Lung (tissue), 12 donors: Measurements from ENCODE around the gene GNAO1. TPM values are rescaled to one million over a fixed set of nuclear protein-coding genes. Genes with fewer than 3 reads are reported as not detected.

Source experiments
- ATAC-seq: fragments of 200-7000 bp; cut with Tn5 transposase; one replicate; pipeline ENCODE4 v1.9.1; 2020; ENCODE audit warnings: moderate number of reproducible peaks; ENCODE audit not compliant: insufficient read depth, low FRiP score
- DNase-seq, 3 donors: peaks; one replicate each; pipeline ENCODE4 v3.0.0-alpha.2; 2013 to 2017
- H3K27ac ChIP-seq, 2 donors: one replicate each; pipeline ENCODE4 v1.5.1; 2013; ENCODE audit warnings: mild to moderate bottlenecking in 2 of 2, moderate library complexity in 2 of 2, control low read depth in 1 of 2, inconsistent platforms in 1 of 2, low read depth in 1 of 2, low read length in 1 of 2
- H3K27me3 ChIP-seq, 3 donors: one replicate each; pipeline ENCODE4 v1.5.1; 2013; ENCODE audit warnings: low read length in 2 of 3; ENCODE audit not compliant: control insufficient read depth in 3 of 3, insufficient read depth in 3 of 3
- H3K36me3 ChIP-seq, 4 donors: one replicate each; pipeline ENCODE4 v1.5.1; 2013; ENCODE audit warnings: low read length in 4 of 4, mild to moderate bottlenecking in 1 of 4, moderate library complexity in 1 of 4; ENCODE audit not compliant: control insufficient read depth in 4 of 4, insufficient read depth in 4 of 4
- H3K4me1 ChIP-seq, 5 donors: one replicate each; pipeline ENCODE4 v1.5.1; 2013; ENCODE audit warnings: low read length in 5 of 5, mild to moderate bottlenecking in 2 of 5, moderate library complexity in 1 of 5; ENCODE audit not compliant: control insufficient read depth in 5 of 5, insufficient read depth in 5 of 5
- H3K4me3 ChIP-seq: one replicate; pipeline ENCODE4 v1.5.1; 2013; ENCODE audit warnings: mild to moderate bottlenecking, control low read depth, moderate library complexity
- H3K9ac ChIP-seq, 2 donors: one replicate each; pipeline ENCODE4 v1.5.1; 2013; ENCODE audit warnings: low read length in 2 of 2, control low read depth in 1 of 2; ENCODE audit not compliant: insufficient read depth in 1 of 2
- H3K9me3 ChIP-seq, 4 donors: one replicate each; pipeline ENCODE4 v1.5.1; 2013; ENCODE audit warnings: low read length in 3 of 4, mild to moderate bottlenecking in 1 of 4, moderate library complexity in 1 of 4; ENCODE audit not compliant: control insufficient read depth in 4 of 4, insufficient read depth in 3 of 4
- WGBS, 2 donors: extraction: QIAGEN DNeasy Blood & Tissue Kit; methylation state at CpG; one replicate each; pipeline ENCODE4 v1.1.7; 2013; 5-methylcytosine and 5-hydroxymethylcytosine counted together
- polyA plus RNA-seq, 2 donors: library from polyadenylated mRNA; stranded (reverse); fragments of 200-250 nt; gene quantifications; one replicate each; pipeline ENCODE4 v1.2.1, GENCODE V29; 2013
- total RNA-seq, 2 donors: library from RNA; depleted of rRNA in 1 of 2; stranded (reverse); fragments of >200 nt in 1 of 2; gene quantifications; one replicate each; pipeline ENCODE4 v1.2.1, GENCODE V29; 2014 to 2021
- TF ChIP-seq, protein P1 (sequence below): IDR thresholded peaks from 2 replicates; pipeline ENCODE4 v1.5.1; 2012; ENCODE audit warnings: mild to moderate bottlenecking; ENCODE audit errors: control extremely low read depth, extremely low read depth
- donor health status: control.
- donor health status: control.
- donor health status: Bipolar disorder and iron deficiency.
- donor health status: healthy.
- donor health status: DM: yes; HTN: yes; CAD: no.

The GNAO1 gene
- total and polyA plus RNA-seq, 4 donors: 0.33 to 5.2 (median 0.76) TPM

DNA sequence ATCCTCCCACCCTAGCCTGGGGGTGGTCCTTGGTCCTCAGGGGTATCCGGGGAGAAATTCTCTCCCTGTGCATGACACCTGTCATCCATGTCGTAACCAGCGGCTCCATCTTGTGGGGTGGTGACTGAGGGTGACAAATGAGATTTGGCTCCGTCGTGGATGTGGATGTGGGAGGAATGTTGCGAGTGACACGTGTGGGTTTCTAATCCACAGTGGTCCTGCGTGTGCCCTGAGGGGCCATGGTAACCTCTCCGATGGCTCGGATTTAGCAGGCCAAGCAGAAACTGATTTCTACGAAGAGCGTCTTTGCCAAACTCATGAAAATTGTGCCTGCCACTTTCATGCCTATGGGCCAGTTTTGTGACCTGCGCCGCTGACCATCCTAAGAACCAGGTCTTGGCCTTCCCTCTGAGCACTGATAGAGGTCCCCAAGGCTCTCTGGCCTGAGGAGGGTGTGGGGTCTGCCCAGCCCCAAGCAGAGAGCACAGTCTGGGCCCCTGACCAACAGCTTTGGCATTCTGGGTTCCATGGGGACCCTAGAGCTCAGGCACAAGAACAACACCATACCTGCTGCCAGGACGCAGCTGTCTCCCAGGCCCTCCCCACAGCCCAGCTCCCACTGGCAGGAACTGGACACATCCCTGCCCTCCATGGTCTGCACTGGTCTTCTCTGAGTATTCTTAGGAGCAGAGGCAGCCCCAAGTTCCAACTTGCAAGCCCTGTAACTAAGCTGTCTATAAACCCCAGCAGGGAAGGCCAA lies 155.0 kb downstream of the GNAO1 start:
- Histone ChIP-seq H3K9ac (no peak overlapping the region), H3K9me3 (no peaks in the 10 kb centered on the region), H3K27me3 (peaks cover 0 to 3% (median 0%) of the 10 kb centered on the region in 3 donors), H3K36me3 (peaks cover 0 to 15% (median 0%) of the 10 kb centered on the region in 4 donors), H3K4me3 (no peak overlapping the region), H3K4me1 (no peaks in the 10 kb centered on the region), H3K27ac (no peak overlapping the region)
- TF ChIP-seq, protein P1, sequence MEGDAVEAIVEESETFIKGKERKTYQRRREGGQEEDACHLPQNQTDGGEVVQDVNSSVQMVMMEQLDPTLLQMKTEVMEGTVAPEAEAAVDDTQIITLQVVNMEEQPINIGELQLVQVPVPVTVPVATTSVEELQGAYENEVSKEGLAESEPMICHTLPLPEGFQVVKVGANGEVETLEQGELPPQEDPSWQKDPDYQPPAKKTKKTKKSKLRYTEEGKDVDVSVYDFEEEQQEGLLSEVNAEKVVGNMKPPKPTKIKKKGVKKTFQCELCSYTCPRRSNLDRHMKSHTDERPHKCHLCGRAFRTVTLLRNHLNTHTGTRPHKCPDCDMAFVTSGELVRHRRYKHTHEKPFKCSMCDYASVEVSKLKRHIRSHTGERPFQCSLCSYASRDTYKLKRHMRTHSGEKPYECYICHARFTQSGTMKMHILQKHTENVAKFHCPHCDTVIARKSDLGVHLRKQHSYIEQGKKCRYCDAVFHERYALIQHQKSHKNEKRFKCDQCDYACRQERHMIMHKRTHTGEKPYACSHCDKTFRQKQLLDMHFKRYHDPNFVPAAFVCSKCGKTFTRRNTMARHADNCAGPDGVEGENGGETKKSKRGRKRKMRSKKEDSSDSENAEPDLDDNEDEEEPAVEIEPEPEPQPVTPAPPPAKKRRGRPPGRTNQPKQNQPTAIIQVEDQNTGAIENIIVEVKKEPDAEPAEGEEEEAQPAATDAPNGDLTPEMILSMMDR: no peak
- no peak for DNase-seq
- 94 to 97% methylated on average over 15 of the region's 15 CpGs for WGBS, 2 donors
- no peak for ATAC-seq

GRCh38 chr16:56347166-56347565 lies 155.9 kb downstream of the GNAO1 start:
- no peak overlapping the region for H3K4me3 ChIP-seq
- DNase-seq (no peak), ATAC-seq (no peak)
- TF ChIP-seq, protein P1: no peak
- WGBS, 2 donors: 93 to 99% methylated on average over 5 to 8 of the region's 8 CpGs
- H3K9ac ChIP-seq: no peak overlapping the region
- H3K27me3 ChIP-seq: peaks cover 0 to 3% (median 0%) of the 10 kb centered on the region in 3 donors
- H3K27ac ChIP-seq: no peak overlapping the region
- no peaks in the 10 kb centered on the region for H3K9me3 ChIP-seq
- no peaks in the 10 kb centered on the region for H3K4me1 ChIP-seq
- H3K36me3 ChIP-seq: peaks cover 0 to 15% (median 0%) of the 10 kb centered on the region in 4 donors

- ATAC-seq (no peak), DNase-seq (no peak)
- peaks cover 0 to 3% (median 0%) of the 10 kb centered on the region in 3 donors for H3K27me3 ChIP-seq
- H3K9me3 ChIP-seq: no peaks in the 10 kb centered on the region
- H3K9ac ChIP-seq: no peak overlapping the region
- WGBS, 2 donors: 80 to 89% methylated on average over 10 to 11 of the region's 11 CpGs
- H3K4me1 ChIP-seq: no peaks in the 10 kb centered on the region
- H3K36me3 ChIP-seq: peaks cover 0 to 15% (median 0%) of the 10 kb centered on the region in 4 donors
- no peak overlapping the region for H3K27ac ChIP-seq
- TF ChIP-seq, protein P1: no peak
- H3K4me3 ChIP-seq: no peak overlapping the region
Observed at GRCh38 chr16:56347670-56348069, 156.4 kb downstream of the GNAO1 start.
